ENCODE measurements around the gene CHST8.

The CHST8 gene

GRCh38 chr19:33754361-33754760 is 132.6 kb downstream of the CHST8 start:
- ATAC-seq (ENCODE audit: low read depth), result no peak
- H3K27me3 ChIP-seq (ENCODE audit: insufficient read depth, poor library complexity, severe bottlenecking), result no peaks in the 10 kb centered on the region
- no peaks in the 10 kb centered on the region for H3K4me1 ChIP-seq (ENCODE audit: insufficient read depth, poor library complexity, severe bottlenecking)
- no peak overlapping the region for H3K4me3 ChIP-seq (ENCODE audit: severe bottlenecking)
- TF ChIP-seq CTCF (IDR thresholded peaks at IDR 0.05; ENCODE audit: poor library complexity, severe bottlenecking), result no peak
- no peak overlapping the region for H3K27ac ChIP-seq (ENCODE audit: poor library complexity, severe bottlenecking)
- no peaks in the 10 kb centered on the region for H3K9me3 ChIP-seq (ENCODE audit: severe bottlenecking)
- no peak for DNase-seq (ENCODE audit: low spot score)
- H3K36me3 ChIP-seq (ENCODE audit: low read depth), result no peaks in the 10 kb centered on the region

- DNase-seq (ENCODE audit: low spot score) (no peak), ATAC-seq (ENCODE audit: low read depth) (no peak)
- Histone ChIP-seq H3K9me3 (ENCODE audit: severe bottlenecking) (no peaks in the 10 kb centered on the region), H3K4me1 (ENCODE audit: insufficient read depth, poor library complexity, severe bottlenecking) (no peaks in the 10 kb centered on the region), H3K27ac (ENCODE audit: poor library complexity, severe bottlenecking) (no peak overlapping the region), H3K4me3 (ENCODE audit: severe bottlenecking) (no peak overlapping the region), H3K27me3 (ENCODE audit: insufficient read depth, poor library complexity, severe bottlenecking) (no peaks in the 10 kb centered on the region), H3K36me3 (ENCODE audit: low read depth) (no peaks in the 10 kb centered on the region)
- no peak for TF ChIP-seq CTCF (IDR thresholded peaks at IDR 0.05; ENCODE audit: poor library complexity, severe bottlenecking)
Observed at GRCh38 chr19:33755099-33756035, 133.6 kb downstream of the CHST8 start.

- no peak for TF ChIP-seq CTCF (IDR thresholded peaks at IDR 0.05; ENCODE audit: poor library complexity, severe bottlenecking)
- Histone ChIP-seq H3K27ac (ENCODE audit: poor library complexity, severe bottlenecking) (no peak overlapping the region), H3K36me3 (ENCODE audit: low read depth) (no peaks in the 10 kb centered on the region), H3K4me1 (ENCODE audit: insufficient read depth, poor library complexity, severe bottlenecking) (no peaks in the 10 kb centered on the region), H3K27me3 (ENCODE audit: insufficient read depth, poor library complexity, severe bottlenecking) (no peaks in the 10 kb centered on the region), H3K4me3 (ENCODE audit: severe bottlenecking) (no peak overlapping the region), H3K9me3 (ENCODE audit: severe bottlenecking) (no peaks in the 10 kb centered on the region)
- DNase-seq (ENCODE audit: low spot score) (no peak), ATAC-seq (ENCODE audit: low read depth) (no peak)
Observed at GRCh38 chr19:33756177-33756576, 134.4 kb downstream of the CHST8 start.

GRCh38 chr19:33758541-33759013 is 136.8 kb downstream of the CHST8 start:
- Histone ChIP-seq H3K27ac (ENCODE audit: poor library complexity, severe bottlenecking) (no peak overlapping the region), H3K4me3 (ENCODE audit: severe bottlenecking) (no peak overlapping the region), H3K27me3 (ENCODE audit: insufficient read depth, poor library complexity, severe bottlenecking) (no peaks in the 10 kb centered on the region), H3K4me1 (ENCODE audit: insufficient read depth, poor library complexity, severe bottlenecking) (no peaks in the 10 kb centered on the region), H3K9me3 (ENCODE audit: severe bottlenecking) (no peaks in the 10 kb centered on the region), H3K36me3 (ENCODE audit: low read depth) (no peaks in the 10 kb centered on the region)
- no peak for DNase-seq (ENCODE audit: low spot score)
- no peak for TF ChIP-seq CTCF (IDR thresholded peaks at IDR 0.05; ENCODE audit: poor library complexity, severe bottlenecking)
- peak; percentile 80 for ATAC-seq (ENCODE audit: low read depth)

- TF ChIP-seq CTCF (IDR thresholded peaks at IDR 0.05; ENCODE audit: poor library complexity, severe bottlenecking), result no peak
- ATAC-seq (ENCODE audit: low read depth), result no peak
Observed at GRCh38 chr19:33759356-33759755, 137.6 kb downstream of the CHST8 start.

More at GRCh38 chr19:33759356-33759755, 137.6 kb downstream of the CHST8 start:
- DNase-seq (ENCODE audit: low spot score), result no peak
- no peaks in the 10 kb centered on the region for H3K36me3 ChIP-seq (ENCODE audit: low read depth)
- H3K4me3 ChIP-seq (ENCODE audit: severe bottlenecking), result no peak overlapping the region
- H3K27ac ChIP-seq (ENCODE audit: poor library complexity, severe bottlenecking), result no peak overlapping the region
- no peaks in the 10 kb centered on the region for H3K9me3 ChIP-seq (ENCODE audit: severe bottlenecking)
- H3K27me3 ChIP-seq (ENCODE audit: insufficient read depth, poor library complexity, severe bottlenecking), result no peaks in the 10 kb centered on the region
- H3K4me1 ChIP-seq (ENCODE audit: insufficient read depth, poor library complexity, severe bottlenecking), result no peaks in the 10 kb centered on the region

Data from RWPE2 (cell line).